HepG2 (cell line): ENCODE data around the gene HKDC1. TPM values are rescaled to one million over a fixed set of nuclear protein-coding genes. Genes with fewer than 3 reads are reported as not detected.

ENCODE experiments used
- ASH2L ChIP-seq: fragments of 300-600, 200-600 bp; sonication (generic); IDR thresholded peaks from 2 replicates; pipeline ENCODE4 v1.7.0; 2017; ENCODE audit warnings: low read depth, mild to moderate bottlenecking, moderate library complexity, mixed read lengths, low read length; ENCODE audit not compliant: insufficient read length
- BRCA1 ChIP-seq: sonication (generic); formaldehyde crosslinking; IDR thresholded peaks from 2 replicates; pipeline ENCODE4 v1.4.0; 2020; ENCODE audit warnings: missing genetic modification reagents
- CBFB ChIP-seq: sonication (generic); formaldehyde crosslinking; IDR thresholded peaks from 2 replicates; pipeline ENCODE4 v1.4.0; 2020; ENCODE audit warnings: missing genetic modification reagents
- DPF2 ChIP-seq: sonication (generic); formaldehyde crosslinking; IDR thresholded peaks from 2 replicates; pipeline ENCODE4 v1.4.0; 2020; ENCODE audit warnings: mild to moderate bottlenecking, low read depth, missing genetic modification reagents, borderline replicate concordance
- GTF2F1 ChIP-seq: fragments of 150-350 bp; IDR thresholded peaks from 2 replicates; pipeline ENCODE4 v1.6.1; 2014; ENCODE audit warnings: low read length
- KDM4B ChIP-seq: sonication (generic); formaldehyde crosslinking; IDR thresholded peaks from 2 replicates; pipeline ENCODE4 v1.4.0; 2020; ENCODE audit warnings: missing genetic modification reagents
- RAD51 ChIP-seq: fragments of 450-650 bp; IDR thresholded peaks from 2 replicates; pipeline ENCODE4 v1.6.1; 2016; ENCODE audit warnings: borderline replicate concordance
- SNAI1 ChIP-seq: sonication (generic); formaldehyde crosslinking; IDR thresholded peaks from 2 replicates; pipeline ENCODE4 v1.5.0; 2020; ENCODE audit warnings: mild to moderate bottlenecking, missing genetic modification reagents, borderline replicate concordance
- SNRNP70 ChIP-seq: fragments of 200-400 bp; formaldehyde crosslinking; IDR thresholded peaks from 2 replicates; pipeline ENCODE4 v1.6.1; 2017; ENCODE audit warnings: mild to moderate bottlenecking, low read depth, low read length, moderate library complexity
- SRSF4 ChIP-seq: fragments of 200-400 bp; formaldehyde crosslinking; IDR thresholded peaks from one replicate; pipeline ENCODE4 v1.6.1; 2018; ENCODE audit warnings: mild to moderate bottlenecking, low read depth, low read length, moderate library complexity; ENCODE audit not compliant: poor library complexity, severe bottlenecking
- TCF7 ChIP-seq: sonication (generic); IDR thresholded peaks from 2 replicates; pipeline ENCODE4 v1.6.1; 2016; ENCODE audit warnings: antibody characterized with exemption, low read depth
- ZBTB3 ChIP-seq: sonication (generic); formaldehyde crosslinking; IDR thresholded peaks from 2 replicates; pipeline ENCODE4 v1.4.0; 2020; ENCODE audit warnings: low read depth, mild to moderate bottlenecking, moderate library complexity, missing genetic modification reagents, borderline replicate concordance
- ZNF136 ChIP-seq: sonication (generic); formaldehyde crosslinking; IDR thresholded peaks from 2 replicates; pipeline ENCODE4 v1.8.1; 2022; ENCODE audit warnings: low read depth, mild to moderate bottlenecking, moderate library complexity, missing genetic modification reagents
- ZNF20 ChIP-seq: sonication (generic); formaldehyde crosslinking; IDR thresholded peaks from 2 replicates; pipeline ENCODE4 v1.4.0; 2020; ENCODE audit warnings: mild to moderate bottlenecking, moderate library complexity, missing genetic modification reagents
- ZNF232 ChIP-seq: sonication (generic); formaldehyde crosslinking; IDR thresholded peaks from 2 replicates; pipeline ENCODE4 v1.4.0; 2020; ENCODE audit warnings: missing genetic modification reagents, borderline replicate concordance
- ZNF333 ChIP-seq: sonication (generic); formaldehyde crosslinking; IDR thresholded peaks from 2 replicates; pipeline ENCODE4 v1.4.0; 2020; ENCODE audit warnings: mild to moderate bottlenecking, missing genetic modification reagents, borderline replicate concordance
- ZNF468 ChIP-seq: sonication (generic); formaldehyde crosslinking; IDR thresholded peaks from 2 replicates; pipeline ENCODE4 v1.8.0; 2022; ENCODE audit warnings: mild to moderate bottlenecking, moderate library complexity, missing genetic modification reagents
- ZNF510 ChIP-seq: sonication (generic); formaldehyde crosslinking; IDR thresholded peaks from 2 replicates; pipeline ENCODE4 v1.4.0; 2020; ENCODE audit warnings: low read depth, mild to moderate bottlenecking, missing genetic modification reagents
- ZNF75D ChIP-seq: sonication (generic); formaldehyde crosslinking; IDR thresholded peaks from 2 replicates; pipeline ENCODE4 v1.8.1; 2023; ENCODE audit warnings: missing genetic modification reagents, mild to moderate bottlenecking, borderline replicate concordance
- polyA plus RNA-seq, 8 experiments: library from polyadenylated mRNA; depleted of rRNA in 3 of 8; stranded (reverse) in 7 of 8; unstranded in 1 of 8; fragments of >200 nt; fragmentation: Illumina TruSeq in 4 of 8; extraction: Trizol in 4 of 8; gene quantifications; 2 replicates each; pipeline versions ENCODE4 v1.2.1 to v1.2.3, GENCODE V29; 2011 to 2016; ENCODE audit warnings: low read depth in 4 of 8, missing spikeins in 1 of 8, mixed read lengths in 1 of 8; ENCODE audit not compliant: insufficient read depth in 1 of 8
- total RNA-seq, 5 experiments: library from RNA; depleted of rRNA; stranded (reverse); fragments of >200 nt; fragmentation: Illumina TruSeq; extraction: Trizol; gene quantifications; 2 replicates each; pipeline ENCODE4 v1.2.3, GENCODE V29; 2016; ENCODE audit warnings: low read depth in 1 of 5
- TF ChIP-seq, protein P1 (sequence below): sonication (generic); formaldehyde crosslinking; IDR thresholded peaks from 2 replicates; pipeline ENCODE4 v1.4.0; 2020; ENCODE audit warnings: missing genetic modification reagents
- TF ChIP-seq, protein P2 (sequence below): sonication (generic); formaldehyde crosslinking; IDR thresholded peaks from 2 replicates; pipeline ENCODE4 v1.8.1; 2022; ENCODE audit warnings: low read depth, mild to moderate bottlenecking, missing genetic modification reagents
- TF ChIP-seq, protein P3 (sequence below): sonication (generic); formaldehyde crosslinking; IDR thresholded peaks from 2 replicates; pipeline ENCODE4 v1.4.0; 2020; ENCODE audit warnings: mild to moderate bottlenecking, missing genetic modification reagents
- TF ChIP-seq, protein P4 (sequence below): sonication (generic); formaldehyde crosslinking; IDR thresholded peaks from 2 replicates; pipeline ENCODE4 v1.5.0; 2020; ENCODE audit warnings: mild to moderate bottlenecking, missing genetic modification reagents, borderline replicate concordance

HKDC1 gene
- total and polyA plus RNA-seq, 2 of the 13 experiments (the other 11 are each of a cell fraction or from before 2014, with no cell fraction given): 8.1 to 12.4 TPM

DNA sequence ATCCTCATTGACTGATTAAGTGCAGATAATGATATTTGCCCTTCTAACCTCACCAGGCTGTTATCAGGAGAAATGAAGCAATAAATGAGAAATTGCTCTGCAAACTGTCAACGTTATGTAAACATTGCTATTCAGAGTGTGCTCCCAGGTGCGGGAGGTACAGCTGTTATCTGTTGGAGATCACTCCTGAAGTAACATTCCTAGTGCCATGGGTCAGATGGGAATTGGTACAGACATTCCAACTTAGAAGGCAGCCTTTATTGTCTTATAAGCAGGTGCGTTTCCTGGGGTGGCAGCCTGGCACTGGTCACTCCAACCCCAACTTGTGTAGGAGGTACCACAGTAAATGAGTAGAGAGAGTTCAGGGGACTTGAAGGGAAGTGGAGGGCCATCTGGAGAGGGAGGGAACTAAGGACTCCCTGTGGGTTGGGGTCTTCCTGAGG lies 95.0 kb downstream of the HKDC1 start (continued):
- TF ChIP-seq, protein P1, sequence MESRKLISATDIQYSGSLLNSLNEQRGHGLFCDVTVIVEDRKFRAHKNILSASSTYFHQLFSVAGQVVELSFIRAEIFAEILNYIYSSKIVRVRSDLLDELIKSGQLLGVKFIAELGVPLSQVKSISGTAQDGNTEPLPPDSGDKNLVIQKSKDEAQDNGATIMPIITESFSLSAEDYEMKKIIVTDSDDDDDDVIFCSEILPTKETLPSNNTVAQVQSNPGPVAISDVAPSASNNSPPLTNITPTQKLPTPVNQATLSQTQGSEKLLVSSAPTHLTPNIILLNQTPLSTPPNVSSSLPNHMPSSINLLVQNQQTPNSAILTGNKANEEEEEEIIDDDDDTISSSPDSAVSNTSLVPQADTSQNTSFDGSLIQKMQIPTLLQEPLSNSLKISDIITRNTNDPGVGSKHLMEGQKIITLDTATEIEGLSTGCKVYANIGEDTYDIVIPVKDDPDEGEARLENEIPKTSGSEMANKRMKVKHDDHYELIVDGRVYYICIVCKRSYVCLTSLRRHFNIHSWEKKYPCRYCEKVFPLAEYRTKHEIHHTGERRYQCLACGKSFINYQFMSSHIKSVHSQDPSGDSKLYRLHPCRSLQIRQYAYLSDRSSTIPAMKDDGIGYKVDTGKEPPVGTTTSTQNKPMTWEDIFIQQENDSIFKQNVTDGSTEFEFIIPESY: no peak
- TF ChIP-seq KDM4B (no peak), ZNF75D (CRISPR knock-in tag) (no peak), ZNF333 (CRISPR knock-in tag) (no peak), ZBTB3 (no peak), SNAI1 (CRISPR knock-in tag) (no peak), GTF2F1 (no peak), DPF2 (CRISPR knock-in tag) (no peak), ZNF20 (CRISPR knock-in tag) (no peak), SRSF4 (no peak), ZNF232 (CRISPR knock-in tag) (no peak), CBFB (no peak), ZNF510 (CRISPR knock-in tag) (no peak), BRCA1 (CRISPR knock-in tag) (no peak), TCF7 (no peak), SNRNP70 (no peak), ZNF136 (CRISPR knock-in tag) (no peak), RAD51 (no peak), ASH2L (no peak), ZNF468 (CRISPR knock-in tag) (no peak)
- TF ChIP-seq, protein P2, sequence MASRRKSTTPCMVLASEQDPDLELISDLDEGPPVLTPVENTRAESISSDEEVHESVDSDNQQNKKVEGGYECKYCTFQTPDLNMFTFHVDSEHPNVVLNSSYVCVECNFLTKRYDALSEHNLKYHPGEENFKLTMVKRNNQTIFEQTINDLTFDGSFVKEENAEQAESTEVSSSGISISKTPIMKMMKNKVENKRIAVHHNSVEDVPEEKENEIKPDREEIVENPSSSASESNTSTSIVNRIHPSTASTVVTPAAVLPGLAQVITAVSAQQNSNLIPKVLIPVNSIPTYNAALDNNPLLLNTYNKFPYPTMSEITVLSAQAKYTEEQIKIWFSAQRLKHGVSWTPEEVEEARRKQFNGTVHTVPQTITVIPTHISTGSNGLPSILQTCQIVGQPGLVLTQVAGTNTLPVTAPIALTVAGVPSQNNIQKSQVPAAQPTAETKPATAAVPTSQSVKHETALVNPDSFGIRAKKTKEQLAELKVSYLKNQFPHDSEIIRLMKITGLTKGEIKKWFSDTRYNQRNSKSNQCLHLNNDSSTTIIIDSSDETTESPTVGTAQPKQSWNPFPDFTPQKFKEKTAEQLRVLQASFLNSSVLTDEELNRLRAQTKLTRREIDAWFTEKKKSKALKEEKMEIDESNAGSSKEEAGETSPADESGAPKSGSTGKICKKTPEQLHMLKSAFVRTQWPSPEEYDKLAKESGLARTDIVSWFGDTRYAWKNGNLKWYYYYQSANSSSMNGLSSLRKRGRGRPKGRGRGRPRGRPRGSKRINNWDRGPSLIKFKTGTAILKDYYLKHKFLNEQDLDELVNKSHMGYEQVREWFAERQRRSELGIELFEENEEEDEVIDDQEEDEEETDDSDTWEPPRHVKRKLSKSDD: no peak
- TF ChIP-seq, protein P3, sequence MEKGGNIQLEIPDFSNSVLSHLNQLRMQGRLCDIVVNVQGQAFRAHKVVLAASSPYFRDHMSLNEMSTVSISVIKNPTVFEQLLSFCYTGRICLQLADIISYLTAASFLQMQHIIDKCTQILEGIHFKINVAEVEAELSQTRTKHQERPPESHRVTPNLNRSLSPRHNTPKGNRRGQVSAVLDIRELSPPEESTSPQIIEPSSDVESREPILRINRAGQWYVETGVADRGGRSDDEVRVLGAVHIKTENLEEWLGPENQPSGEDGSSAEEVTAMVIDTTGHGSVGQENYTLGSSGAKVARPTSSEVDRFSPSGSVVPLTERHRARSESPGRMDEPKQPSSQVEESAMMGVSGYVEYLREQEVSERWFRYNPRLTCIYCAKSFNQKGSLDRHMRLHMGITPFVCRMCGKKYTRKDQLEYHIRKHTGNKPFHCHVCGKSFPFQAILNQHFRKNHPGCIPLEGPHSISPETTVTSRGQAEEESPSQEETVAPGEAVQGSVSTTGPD (CRISPR knock-in tag): no peak
- TF ChIP-seq, protein P4, sequence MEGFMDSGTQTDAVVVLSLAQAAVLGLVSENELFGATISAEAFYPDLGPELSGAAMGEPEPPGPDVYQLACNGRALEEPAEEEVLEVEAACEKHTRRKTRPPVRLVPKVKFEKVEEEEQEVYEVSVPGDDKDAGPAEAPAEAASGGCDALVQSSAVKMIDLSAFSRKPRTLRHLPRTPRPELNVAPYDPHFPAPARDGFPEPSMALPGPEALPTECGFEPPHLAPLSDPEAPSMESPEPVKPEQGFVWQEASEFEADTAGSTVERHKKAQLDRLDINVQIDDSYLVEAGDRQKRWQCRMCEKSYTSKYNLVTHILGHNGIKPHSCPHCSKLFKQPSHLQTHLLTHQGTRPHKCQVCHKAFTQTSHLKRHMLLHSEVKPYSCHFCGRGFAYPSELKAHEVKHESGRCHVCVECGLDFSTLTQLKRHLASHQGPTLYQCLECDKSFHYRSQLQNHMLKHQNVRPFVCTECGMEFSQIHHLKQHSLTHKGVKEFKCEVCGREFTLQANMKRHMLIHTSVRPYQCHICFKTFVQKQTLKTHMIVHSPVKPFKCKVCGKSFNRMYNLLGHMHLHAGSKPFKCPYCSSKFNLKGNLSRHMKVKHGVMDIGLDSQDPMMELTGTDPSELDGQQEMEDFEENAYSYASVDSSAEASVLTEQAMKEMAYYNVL (CRISPR knock-in tag): no peak
